Right cardiac atrium (tissue), 5 donors: ENCODE results near the gene R3HDM2. TPM values are rescaled to one million over a fixed set of nuclear protein-coding genes. Genes with fewer than 3 reads are reported as not detected.
A peak's percentile ranks its signal among the peaks of the same experiment; 100 is the strongest.

ENCODE experiments used
- ATAC-seq, 2 donors: fragments of 200-7000 bp; cut with Tn5 transposase; one replicate each; pipeline versions ENCODE4 v1.8.0 to v1.9.1; 2020; ENCODE audit warnings: moderate library complexity in 2 of 2, mild to moderate bottlenecking in 1 of 2
- DNase-seq, 3 donors: peaks; one replicate each; pipeline ENCODE4 v3.0.0-alpha.2; 2020
- H3K27ac ChIP-seq: one replicate; pipeline ENCODE4 v1.5.1; 2013; ENCODE audit warnings: mild to moderate bottlenecking, low read length, control low read depth, moderate library complexity
- H3K27me3 ChIP-seq: one replicate; pipeline ENCODE4 v1.6.1; 2013; ENCODE audit not compliant: control insufficient read depth, insufficient read depth
- H3K4me1 ChIP-seq: one replicate; pipeline ENCODE4 v1.6.1; 2013; ENCODE audit warnings: low read length; ENCODE audit not compliant: control insufficient read depth, insufficient read depth
- H3K4me3 ChIP-seq: one replicate; pipeline ENCODE4 v1.5.1; 2013; ENCODE audit warnings: low read length, control low read depth
- H3K9me3 ChIP-seq: one replicate; pipeline ENCODE4 v1.6.1; 2013; ENCODE audit warnings: low read length; ENCODE audit not compliant: control insufficient read depth
- WGBS: extraction: QIAGEN DNeasy Blood & Tissue Kit; methylation state at CpG from one replicate; pipeline ENCODE4 v1.1.7; 2013; 5-methylcytosine and 5-hydroxymethylcytosine counted together
- intact Hi-C, 4 donors: fragments of 100-400 bp; cut with DNase I; formaldehyde crosslinking; loops; one replicate each; pipeline versions ENCODE4 v1.11.0 to v1.14.0; 2022 to 2023
- polyA plus RNA-seq: library from polyadenylated mRNA; stranded (reverse); fragments of 200-250 nt; gene quantifications from one replicate; pipeline ENCODE4 v1.2.3, GENCODE V29; 2013
- total RNA-seq, 4 donors: library from RNA; stranded (reverse); fragmentation: NEBNext Ultra II Directional; extraction: Animal tissue kit (Norgen Biotek cat#: 25700); gene quantifications; one replicate each; pipeline ENCODE4 v1.2.1, GENCODE V29; 2021
- donor health status: healthy with polysubstance abuse.
- donor health status: DM: no; HTN: yes; CAD: no.
- donor health status: DM: no; HTN: no; CAD: no.
- donor health status: DM: no; HTN: yes; CAD: no; lungs with severe emphysema.
- donor health status: DM: yes; HTN: yes; CAD: no.

The R3HDM2 gene
- total and polyA plus RNA-seq, 5 donors = 23.1 to 85.2 (median 73.8) TPM

DNA sequence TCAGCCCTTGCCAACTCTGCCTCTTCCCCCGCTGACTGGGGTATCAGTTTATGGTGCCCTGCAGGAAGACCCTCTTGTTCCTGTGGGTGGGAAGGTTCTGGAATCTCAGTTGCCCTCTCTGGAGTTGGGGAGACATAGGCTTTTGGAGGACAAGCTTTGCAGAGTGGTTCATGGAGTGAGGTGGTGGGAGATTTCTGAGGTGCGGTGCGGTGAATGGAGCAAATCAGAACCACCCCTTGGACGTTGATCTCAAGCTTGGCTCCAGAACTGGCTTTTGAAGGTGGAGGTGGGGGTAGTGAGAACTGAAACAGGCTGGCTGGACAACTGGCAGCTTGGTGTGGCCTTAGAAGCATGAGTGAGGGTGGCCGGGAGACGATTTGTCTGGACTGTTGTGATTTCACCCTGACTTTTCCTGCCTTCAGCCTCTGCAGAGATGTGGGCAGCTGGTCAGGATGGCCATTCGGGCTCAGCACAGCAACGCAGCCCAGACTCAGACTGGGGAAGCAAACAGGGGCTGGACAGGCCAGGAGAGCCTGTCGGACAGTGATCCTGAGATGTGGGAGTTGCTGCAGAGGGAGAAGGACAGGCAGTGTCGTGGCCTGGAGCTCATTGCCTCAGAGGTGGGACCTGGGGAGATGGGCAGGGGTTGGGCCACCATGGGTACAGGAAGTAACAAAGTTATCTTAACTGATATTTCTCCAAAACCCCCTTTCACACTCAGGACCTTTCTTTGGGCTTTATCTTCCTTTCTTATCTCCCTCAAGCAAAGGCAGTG lies 200.3 kb downstream of the R3HDM2 start:
- H3K9me3 ChIP-seq = no peaks in the 10 kb centered on the region
- H3K27me3 ChIP-seq = no peaks in the 10 kb centered on the region
- DNase-seq (peak in 1 of 3 donors; percentile 37), ATAC-seq (no peak)
- no peak overlapping the region for H3K27ac ChIP-seq
- no peaks in the 10 kb centered on the region for H3K4me1 ChIP-seq
- intact Hi-C loops = no loop called here
- WGBS = 38% methylated on average over 10 of the region's 10 CpGs
- H3K4me3 ChIP-seq = peak overlapping the region; percentile 67

GRCh38 chr12:57229634-57230380 lies 201.0 kb downstream of the R3HDM2 start, which contains the start of gene SHMT2:
Gene SHMT2 (plus strand): TSS chr12:57229711. CDS start chr12:57229779, 68 bp downstream.
- no peaks in the 10 kb centered on the region for H3K27me3 ChIP-seq
- H3K4me1 ChIP-seq = no peaks in the 10 kb centered on the region
- WGBS = under 1% methylated on average over 42 of the region's 42 CpGs
- peak; percentile 96 to 98 (median 97) for DNase-seq
- peak within 1 kb of the TSS; percentile 67 for H3K4me3 ChIP-seq
- no peaks in the 10 kb centered on the region for H3K9me3 ChIP-seq
- peak within 1 kb of the TSS; percentile 62 for H3K27ac ChIP-seq
- ATAC-seq = peak; percentile 70 to 82
- intact Hi-C loops = no loop called here

DNA sequence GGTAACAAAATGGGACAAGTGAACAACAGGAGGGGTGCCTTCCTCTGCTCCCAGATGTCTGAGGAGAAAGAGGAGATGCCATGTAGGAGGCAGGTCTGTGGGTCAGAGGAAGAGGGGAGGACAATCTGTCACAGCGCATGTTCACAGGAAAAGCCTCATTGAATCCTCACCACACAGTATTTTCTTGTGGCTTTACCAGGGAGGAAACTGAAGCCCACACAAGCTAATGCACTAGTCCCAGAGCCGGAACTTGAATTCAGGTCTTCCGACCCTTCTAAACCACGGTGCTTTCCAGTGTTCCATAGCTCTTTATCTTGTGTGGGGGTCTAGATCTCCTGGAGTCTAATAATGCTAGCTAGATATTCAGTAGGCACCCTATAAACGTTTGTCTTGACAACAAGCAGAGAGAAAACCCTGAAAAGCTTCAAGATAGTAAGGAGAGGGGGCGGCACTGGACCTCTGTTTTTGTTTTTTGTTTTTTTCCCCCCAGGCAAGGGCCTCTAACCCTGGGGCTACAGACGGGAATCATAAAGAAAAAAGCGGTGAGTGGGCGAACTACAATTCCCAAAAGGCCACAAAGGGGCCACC lies 201.7 kb downstream of the R3HDM2 start:
- 10% methylated on average over 9 of the region's 9 CpGs for WGBS
- Histone ChIP-seq H3K9me3 (no peaks in the 10 kb centered on the region), H3K27me3 (no peaks in the 10 kb centered on the region), H3K27ac (no peak overlapping the region), H3K4me3 (peak overlapping the region; percentile 67), H3K4me1 (no peaks in the 10 kb centered on the region)
- ATAC-seq = no peak
- intact Hi-C loops = no loop called here
- DNase-seq = peak in 1 of 3 donors; percentile 13

- no peak for ATAC-seq
- peak in 1 of 3 donors; percentile 5 for DNase-seq
- H3K27ac ChIP-seq = no peak overlapping the region
- no peaks in the 10 kb centered on the region for H3K27me3 ChIP-seq
- 50% methylated on average over 8 of the region's 8 CpGs for WGBS
- no peaks in the 10 kb centered on the region for H3K4me1 ChIP-seq
- intact Hi-C loops = no loop called here
- H3K4me3 ChIP-seq = no peak overlapping the region
- no peaks in the 10 kb centered on the region for H3K9me3 ChIP-seq
Observed at GRCh38 chr12:57227315-57228115, 203.3 kb downstream of the R3HDM2 start.

GRCh38 chr12:57226588-57227314 lies 204.1 kb downstream of the R3HDM2 start:
- Histone ChIP-seq H3K4me1 (no peaks in the 10 kb centered on the region), H3K27ac (no peak overlapping the region), H3K4me3 (peak overlapping the region; percentile 13), H3K9me3 (no peaks in the 10 kb centered on the region), H3K27me3 (no peaks in the 10 kb centered on the region)
- peak in 2 of 3 donors; percentile 12 to 37 for DNase-seq
- ATAC-seq = no peak
- 13% methylated on average over 35 of the region's 35 CpGs for WGBS
- intact Hi-C loops = no loop called here

- intact Hi-C loops = no loop called here
- Histone ChIP-seq H3K4me3 (no peak overlapping the region), H3K4me1 (no peaks in the 10 kb centered on the region), H3K27me3 (no peaks in the 10 kb centered on the region), H3K27ac (no peak overlapping the region), H3K9me3 (no peaks in the 10 kb centered on the region)
- peak in 1 of 3 donors; percentile 16 for DNase-seq
- ATAC-seq = no peak
- 49% methylated on average over 18 of the region's 18 CpGs for WGBS
Observed at GRCh38 chr12:57225680-57226210, 205.1 kb downstream of the R3HDM2 start.

- Histone ChIP-seq H3K27ac (no peak overlapping the region), H3K9me3 (no peaks in the 10 kb centered on the region), H3K4me1 (no peaks in the 10 kb centered on the region), H3K4me3 (no peak overlapping the region), H3K27me3 (no peaks in the 10 kb centered on the region)
- 14% methylated on average over 61 of the region's 61 CpGs for WGBS
- intact Hi-C loops = no loop called here
- DNase-seq = peak in 2 of 3 donors; percentile 80 to 83
- ATAC-seq = peak; percentile 22 to 53
Observed at GRCh38 chr12:57224973-57225679, 205.7 kb downstream of the R3HDM2 start.

DNA sequence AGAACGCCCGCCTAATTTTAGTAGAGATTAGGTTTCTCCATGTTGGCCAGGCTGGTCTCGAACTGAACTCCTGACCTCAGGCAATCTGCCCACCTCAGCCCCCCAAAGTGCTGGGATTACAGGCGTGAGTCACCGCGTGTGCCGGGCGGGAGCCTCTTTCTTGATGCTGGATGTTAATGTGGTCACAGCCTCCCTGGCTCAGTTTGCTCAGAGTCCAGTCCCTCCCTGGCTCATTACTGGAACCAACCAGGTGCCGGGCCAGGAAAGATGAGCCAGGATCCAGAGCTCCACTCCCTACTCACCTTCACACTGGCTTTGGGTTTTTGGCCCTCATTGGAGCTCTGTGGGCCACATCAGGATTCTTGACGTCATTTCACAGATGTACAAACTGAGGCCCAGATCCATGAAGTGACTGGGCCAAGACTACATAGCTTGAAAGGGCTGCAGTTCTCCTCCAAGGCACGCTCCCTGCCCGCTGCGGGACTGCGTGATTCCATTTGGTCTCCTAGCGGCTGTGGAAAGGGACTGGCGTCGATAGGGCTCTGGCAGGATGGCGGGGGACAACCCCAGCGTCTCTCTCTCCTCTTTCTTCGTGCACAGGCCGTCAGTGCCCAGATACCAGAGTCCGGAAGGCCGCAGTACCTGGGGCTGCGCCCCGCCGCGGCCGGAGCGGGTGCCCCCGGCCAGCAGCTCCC lies 206.4 kb downstream of the R3HDM2 start:
- Histone ChIP-seq H3K9me3 (no peaks in the 10 kb centered on the region), H3K27ac (no peak overlapping the region), H3K4me1 (no peaks in the 10 kb centered on the region), H3K4me3 (no peak overlapping the region), H3K27me3 (no peaks in the 10 kb centered on the region)
- intact Hi-C loops = no loop called here
- DNase-seq (no peak), ATAC-seq (no peak)
- WGBS = 44% methylated on average over 30 of the region's 30 CpGs
